ENCODE measurements around the gene GMCL1.
"Not testable (repeated sequence)": the region's sequence is repeated elsewhere in the genome, so short reads cannot be mapped to it uniquely, and the experiment has no call there.

The GMCL1 gene

GRCh38 chr2:69796174-69796573, 33.3 kb upstream of the GMCL1 start:
- Histone ChIP-seq H3K4me1 (ENCODE audit: insufficient read depth, low read length) (peaks cover 29% of the 10 kb centered on the region), H3K9ac (ENCODE audit: low read length) (no peak overlapping the region), H3K4me3 (ENCODE audit: low read depth in 1 of 2, low read length in 2 of 2) (no peak overlapping the region), H3K27me3 (ENCODE audit: control insufficient read depth in 1 of 2, insufficient read depth in 2 of 2, low read length in 2 of 2) (no peaks in the 10 kb centered on the region), H3K27ac (ENCODE audit: low read depth, low read length) (no peak overlapping the region), H3K36me3 (ENCODE audit: insufficient read depth, low read length) (no peaks in the 10 kb centered on the region), H3K9me3 (ENCODE audit: low read length) (no peaks in the 10 kb centered on the region)

GRCh38 chr2:69797235-69797634, 32.2 kb upstream of the GMCL1 start:
- peaks cover 27% of the 10 kb centered on the region for H3K4me1 ChIP-seq (ENCODE audit: insufficient read depth, low read length)

GRCh38 chr2:69797836-69798289, 31.6 kb upstream of the GMCL1 start:
- peak overlapping the region; percentile 61 for H3K27ac ChIP-seq (ENCODE audit: low read depth, low read length)
- peak overlapping the region; percentile 37 for H3K9ac ChIP-seq (ENCODE audit: low read length)

More at GRCh38 chr2:69797235-69797634, 32.2 kb upstream of the GMCL1 start:
- no peak overlapping the region for H3K4me3 ChIP-seq (ENCODE audit: low read depth in 1 of 2, low read length in 2 of 2)
- H3K9ac ChIP-seq (ENCODE audit: low read length): no peak overlapping the region
- H3K36me3 ChIP-seq (ENCODE audit: insufficient read depth, low read length): no peaks in the 10 kb centered on the region
- no peaks in the 10 kb centered on the region for H3K27me3 ChIP-seq (ENCODE audit: control insufficient read depth in 1 of 2, insufficient read depth in 2 of 2, low read length in 2 of 2)
- H3K27ac ChIP-seq (ENCODE audit: low read depth, low read length): peak overlapping the region; percentile 61
- H3K9me3 ChIP-seq (ENCODE audit: low read length): no peaks in the 10 kb centered on the region

GRCh38 chr2:69798290-69798908, 31.1 kb upstream of the GMCL1 start:
- Histone ChIP-seq H3K4me3 (ENCODE audit: low read depth in 1 of 2, low read length in 2 of 2) (peak overlapping the region; percentile 6 to 51), H3K9me3 (ENCODE audit: low read length) (no peaks in the 10 kb centered on the region), H3K27me3 (ENCODE audit: control insufficient read depth in 1 of 2, insufficient read depth in 2 of 2, low read length in 2 of 2) (no peaks in the 10 kb centered on the region), H3K9ac (ENCODE audit: low read length) (peak overlapping the region; percentile 37), H3K4me1 (ENCODE audit: insufficient read depth, low read length) (peaks cover 27% of the 10 kb centered on the region), H3K36me3 (ENCODE audit: insufficient read depth, low read length) (no peaks in the 10 kb centered on the region), H3K27ac (ENCODE audit: low read depth, low read length) (peak overlapping the region; percentile 61)

More at GRCh38 chr2:69797836-69798289, 31.6 kb upstream of the GMCL1 start:
- H3K4me1 ChIP-seq (ENCODE audit: insufficient read depth, low read length): peaks cover 27% of the 10 kb centered on the region
- H3K4me3 ChIP-seq (ENCODE audit: low read depth in 1 of 2, low read length in 2 of 2): peak overlapping the region; percentile 6 to 51
- H3K36me3 ChIP-seq (ENCODE audit: insufficient read depth, low read length): no peaks in the 10 kb centered on the region
- H3K9me3 ChIP-seq (ENCODE audit: low read length): no peaks in the 10 kb centered on the region
- H3K27me3 ChIP-seq (ENCODE audit: control insufficient read depth in 1 of 2, insufficient read depth in 2 of 2, low read length in 2 of 2): no peaks in the 10 kb centered on the region

- H3K9me3 ChIP-seq (ENCODE audit: low read length): no peaks in the 10 kb centered on the region
- H3K27me3 ChIP-seq (ENCODE audit: control insufficient read depth in 1 of 2, insufficient read depth in 2 of 2, low read length in 2 of 2): no peaks in the 10 kb centered on the region
- H3K4me1 ChIP-seq (ENCODE audit: insufficient read depth, low read length): peaks cover 27% of the 10 kb centered on the region
- H3K4me3 ChIP-seq (ENCODE audit: low read depth in 1 of 2, low read length in 2 of 2): peak overlapping the region; percentile 6 to 51
- H3K9ac ChIP-seq (ENCODE audit: low read length): peak overlapping the region; percentile 37
- H3K27ac ChIP-seq (ENCODE audit: low read depth, low read length): peak overlapping the region; percentile 61
- no peaks in the 10 kb centered on the region for H3K36me3 ChIP-seq (ENCODE audit: insufficient read depth, low read length)
Observed at GRCh38 chr2:69798909-69799526, 30.4 kb upstream of the GMCL1 start.

GRCh38 chr2:69801745-69802290, 27.6 kb upstream of the GMCL1 start:
- Histone ChIP-seq H3K36me3 (ENCODE audit: insufficient read depth, low read length) (peaks cover 21% of the 10 kb centered on the region), H3K27ac (ENCODE audit: low read depth, low read length) (no peak overlapping the region), H3K4me1 (ENCODE audit: insufficient read depth, low read length) (peaks cover 27% of the 10 kb centered on the region), H3K4me3 (ENCODE audit: low read depth in 1 of 2, low read length in 2 of 2) (no peak overlapping the region), H3K27me3 (ENCODE audit: control insufficient read depth in 1 of 2, insufficient read depth in 2 of 2, low read length in 2 of 2) (no peaks in the 10 kb centered on the region), H3K9me3 (ENCODE audit: low read length) (no peaks in the 10 kb centered on the region), H3K9ac (ENCODE audit: low read length) (no peak overlapping the region)

GRCh38 chr2:69802781-69803367, 26.6 kb upstream of the GMCL1 start:
- H3K27ac ChIP-seq (ENCODE audit: low read depth, low read length); H3K4me3 ChIP-seq (ENCODE audit: low read depth in 1 of 2, low read length in 2 of 2); H3K27me3 ChIP-seq (ENCODE audit: control insufficient read depth in 1 of 2, insufficient read depth in 2 of 2, low read length in 2 of 2); H3K9me3 ChIP-seq (ENCODE audit: low read length); H3K9ac ChIP-seq (ENCODE audit: low read length): not testable (repeated sequence)
- Histone ChIP-seq H3K36me3 (ENCODE audit: insufficient read depth, low read length) (peaks cover 31% of the 10 kb centered on the region), H3K4me1 (ENCODE audit: insufficient read depth, low read length) (peaks cover 18% of the 10 kb centered on the region)

GRCh38 chr2:69804416-69804815, 25.0 kb upstream of the GMCL1 start:
- Histone ChIP-seq H3K36me3 (ENCODE audit: insufficient read depth, low read length) (peaks cover 35% of the 10 kb centered on the region), H3K9ac (ENCODE audit: low read length) (no peak overlapping the region), H3K27ac (ENCODE audit: low read depth, low read length) (no peak overlapping the region), H3K4me1 (ENCODE audit: insufficient read depth, low read length) (peaks cover 3% of the 10 kb centered on the region), H3K9me3 (ENCODE audit: low read length) (no peaks in the 10 kb centered on the region), H3K4me3 (ENCODE audit: low read depth in 1 of 2, low read length in 2 of 2) (no peak overlapping the region), H3K27me3 (ENCODE audit: control insufficient read depth in 1 of 2, insufficient read depth in 2 of 2, low read length in 2 of 2) (no peaks in the 10 kb centered on the region)

- Histone ChIP-seq H3K9me3 (ENCODE audit: low read length) (no peaks in the 10 kb centered on the region), H3K27me3 (ENCODE audit: control insufficient read depth in 1 of 2, insufficient read depth in 2 of 2, low read length in 2 of 2) (no peaks in the 10 kb centered on the region), H3K27ac (ENCODE audit: low read depth, low read length) (no peak overlapping the region), H3K4me3 (ENCODE audit: low read depth in 1 of 2, low read length in 2 of 2) (no peak overlapping the region), H3K9ac (ENCODE audit: low read length) (no peak overlapping the region), H3K4me1 (ENCODE audit: insufficient read depth, low read length) (no peaks in the 10 kb centered on the region), H3K36me3 (ENCODE audit: insufficient read depth, low read length) (peaks cover 42% of the 10 kb centered on the region)
Observed at GRCh38 chr2:69805887-69806286, 23.6 kb upstream of the GMCL1 start.

- Histone ChIP-seq H3K4me1 (ENCODE audit: insufficient read depth, low read length) (no peaks in the 10 kb centered on the region), H3K27me3 (ENCODE audit: control insufficient read depth in 1 of 2, insufficient read depth in 2 of 2, low read length in 2 of 2) (no peaks in the 10 kb centered on the region), H3K9me3 (ENCODE audit: low read length) (no peaks in the 10 kb centered on the region), H3K36me3 (ENCODE audit: insufficient read depth, low read length) (peaks cover 59% of the 10 kb centered on the region), H3K4me3 (ENCODE audit: low read depth in 1 of 2, low read length in 2 of 2) (no peak overlapping the region), H3K27ac (ENCODE audit: low read depth, low read length) (no peak overlapping the region), H3K9ac (ENCODE audit: low read length) (no peak overlapping the region)
Observed at GRCh38 chr2:69807821-69808540, 21.5 kb upstream of the GMCL1 start.

GRCh38 chr2:69810550-69810949, 18.9 kb upstream of the GMCL1 start:
- H3K4me1 ChIP-seq (ENCODE audit: insufficient read depth, low read length): no peaks in the 10 kb centered on the region
- H3K36me3 ChIP-seq (ENCODE audit: insufficient read depth, low read length): peaks cover 47% of the 10 kb centered on the region
- no peaks in the 10 kb centered on the region for H3K9me3 ChIP-seq (ENCODE audit: low read length)
- no peak overlapping the region for H3K27ac ChIP-seq (ENCODE audit: low read depth, low read length)
- no peaks in the 10 kb centered on the region for H3K27me3 ChIP-seq (ENCODE audit: control insufficient read depth in 1 of 2, insufficient read depth in 2 of 2, low read length in 2 of 2)
- no peak overlapping the region for H3K4me3 ChIP-seq (ENCODE audit: low read depth in 1 of 2, low read length in 2 of 2)
- H3K9ac ChIP-seq (ENCODE audit: low read length): no peak overlapping the region
